Esophagus squamous epithelium (tissue), 4 donors: ENCODE measurements around the gene ZEB2.

Experiments
- POLR2A ChIP-seq, 4 donors: fragments of 450-650 bp; IDR thresholded peaks; one replicate each; pipeline ENCODE4 v1.6.1; 2017; ENCODE audit warnings: antibody characterized with exemption in 4 of 4, mild to moderate bottlenecking in 4 of 4, moderate library complexity in 3 of 4
- TF ChIP-seq, protein P1 (sequence below), 6 experiments: fragments of 450-650 bp in 4 of 6; fragments of 200-600 bp in 2 of 6; sonication (generic) in 2 of 6; IDR thresholded peaks; one replicate each; pipeline ENCODE4 v1.5.1; 2016 to 2019; ENCODE audit warnings: antibody characterized with exemption in 6 of 6, mild to moderate bottlenecking in 4 of 6, moderate library complexity in 4 of 6

DNA sequence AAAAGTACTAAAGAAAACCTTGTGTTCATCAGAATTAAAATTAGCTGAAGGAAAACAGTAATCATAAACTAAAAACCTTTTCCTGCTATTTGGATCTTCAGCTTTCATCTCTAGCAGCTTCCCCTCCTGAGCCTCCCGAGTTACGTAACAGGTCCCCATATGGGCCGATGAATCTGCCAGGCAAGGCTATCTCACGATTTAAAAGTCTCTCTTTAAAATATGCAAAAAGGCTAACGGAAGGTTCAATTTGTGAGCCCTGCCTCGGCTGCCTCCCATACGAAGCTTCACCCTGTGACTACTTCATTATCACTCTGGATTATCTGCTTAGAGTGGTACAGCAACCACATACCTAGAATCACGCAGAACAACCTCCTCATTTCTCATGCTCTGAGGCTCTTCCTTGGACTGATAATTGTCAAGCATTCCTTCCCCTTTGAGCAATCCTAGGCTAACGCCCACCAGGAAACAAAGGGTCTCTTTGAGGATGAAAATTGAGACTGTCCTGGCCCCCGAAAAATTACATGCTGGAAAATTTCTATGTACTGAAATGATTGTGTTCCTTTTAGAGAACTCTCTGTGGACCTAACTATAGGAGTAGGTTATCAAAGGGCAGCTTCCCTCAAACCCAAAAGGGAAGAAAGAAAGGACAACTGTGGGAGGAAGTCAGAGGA, 147.4 kb downstream of the ZEB2 start:
- TF ChIP-seq, protein P1, sequence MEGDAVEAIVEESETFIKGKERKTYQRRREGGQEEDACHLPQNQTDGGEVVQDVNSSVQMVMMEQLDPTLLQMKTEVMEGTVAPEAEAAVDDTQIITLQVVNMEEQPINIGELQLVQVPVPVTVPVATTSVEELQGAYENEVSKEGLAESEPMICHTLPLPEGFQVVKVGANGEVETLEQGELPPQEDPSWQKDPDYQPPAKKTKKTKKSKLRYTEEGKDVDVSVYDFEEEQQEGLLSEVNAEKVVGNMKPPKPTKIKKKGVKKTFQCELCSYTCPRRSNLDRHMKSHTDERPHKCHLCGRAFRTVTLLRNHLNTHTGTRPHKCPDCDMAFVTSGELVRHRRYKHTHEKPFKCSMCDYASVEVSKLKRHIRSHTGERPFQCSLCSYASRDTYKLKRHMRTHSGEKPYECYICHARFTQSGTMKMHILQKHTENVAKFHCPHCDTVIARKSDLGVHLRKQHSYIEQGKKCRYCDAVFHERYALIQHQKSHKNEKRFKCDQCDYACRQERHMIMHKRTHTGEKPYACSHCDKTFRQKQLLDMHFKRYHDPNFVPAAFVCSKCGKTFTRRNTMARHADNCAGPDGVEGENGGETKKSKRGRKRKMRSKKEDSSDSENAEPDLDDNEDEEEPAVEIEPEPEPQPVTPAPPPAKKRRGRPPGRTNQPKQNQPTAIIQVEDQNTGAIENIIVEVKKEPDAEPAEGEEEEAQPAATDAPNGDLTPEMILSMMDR (IDR thresholded peaks at IDR 0.05), result no peak
- no peak for TF ChIP-seq POLR2A (IDR thresholded peaks at IDR 0.05)
